Measurements from ENCODE around the gene ZNF300.
"Not testable (repeated sequence)": the region's sequence is repeated elsewhere in the genome, so short reads cannot be mapped to it uniquely, and the experiment has no call there.

Gene ZNF300

GRCh38 chr5:150904479-150905311, at the start of gene ZNF300:
Gene ZNF300 (minus strand): TSS chr5:150904980. CDS start chr5:150903155, 1,825 bp downstream.
- peak; percentile 87 for DNase-seq

- DNase-seq, result no peak
Measured at GRCh38 chr5:150948539-150948938, 43.8 kb upstream of the ZNF300 start.

GRCh38 chr5:150946351-150946905, 41.6 kb upstream of the ZNF300 start:
- no peak for DNase-seq

GRCh38 chr5:150945947-150946346, 41.2 kb upstream of the ZNF300 start:
- DNase-seq, result no peak

- no peak for DNase-seq
Measured at GRCh38 chr5:150945486-150945885, 40.7 kb upstream of the ZNF300 start.

GRCh38 chr5:150931368-150931965, 26.7 kb upstream of the ZNF300 start:
- no peak for DNase-seq

GRCh38 chr5:150918613-150919012, 13.8 kb upstream of the ZNF300 start:
- no peak for DNase-seq

GRCh38 chr5:150912312-150912814, 7.6 kb upstream of the ZNF300 start:
- DNase-seq, result no peak

- DNase-seq, result no peak
Measured at GRCh38 chr5:150905312-150905683, 518 bp upstream of the ZNF300 start.

GRCh38 chr5:150901446-150901845, 3.3 kb downstream of the ZNF300 start:
- no peak for DNase-seq

- no peak for DNase-seq
Measured at GRCh38 chr5:150895431-150896428, 9.1 kb downstream of the ZNF300 start.

GRCh38 chr5:150879358-150879757, 25.4 kb downstream of the ZNF300 start:
- DNase-seq, result no peak

- DNase-seq, result no peak
Measured at GRCh38 chr5:150862070-150862469, 42.7 kb downstream of the ZNF300 start.

GRCh38 chr5:150860246-150860821, 44.4 kb downstream of the ZNF300 start:
- DNase-seq, result no peak

- DNase-seq, result not testable (repeated sequence)
Measured at GRCh38 chr5:150856700-150857099, 48.1 kb downstream of the ZNF300 start.

GRCh38 chr5:150853561-150853960, 51.2 kb downstream of the ZNF300 start:
- no peak for DNase-seq

- no peak for DNase-seq
Measured at GRCh38 chr5:150851039-150851438, 53.7 kb downstream of the ZNF300 start.

GRCh38 chr5:150848271-150848670, 56.5 kb downstream of the ZNF300 start:
- no peak for DNase-seq

GRCh38 chr5:150847334-150847695, 57.5 kb downstream of the ZNF300 start:
- no peak for DNase-seq

GRCh38 chr5:150846654-150847333, 58.0 kb downstream of the ZNF300 start:
- peak; percentile 63 for DNase-seq

- not testable (repeated sequence) for DNase-seq
Measured at GRCh38 chr5:150846308-150846653, 58.5 kb downstream of the ZNF300 start, which contains the start of gene IRGM. Gene IRGM (plus strand): TSS chr5:150846521. CDS start chr5:150848124, 1,603 bp downstream.
